Prostate gland (tissue), 2 donors: ENCODE results near the gene RNF225.

ENCODE experiments used
- POLR2A ChIP-seq: fragments of 450-650 bp; IDR thresholded peaks from one replicate; pipeline ENCODE4 v1.6.1; 2016; ENCODE audit warnings: antibody characterized with exemption, mild to moderate bottlenecking
- TF ChIP-seq, protein P1 (sequence below), 4 experiments: fragments of 200-600 bp in 2 of 4; fragments of 450-650 bp in 2 of 4; sonication (generic) in 2 of 4; IDR thresholded peaks; 1 replicate in 3 of 4; 2 replicates in 1 of 4; pipeline ENCODE4 v1.5.1; 2016 to 2019; ENCODE audit warnings: antibody characterized with exemption in 4 of 4, mild to moderate bottlenecking in 2 of 4, moderate library complexity in 2 of 4

DNA sequence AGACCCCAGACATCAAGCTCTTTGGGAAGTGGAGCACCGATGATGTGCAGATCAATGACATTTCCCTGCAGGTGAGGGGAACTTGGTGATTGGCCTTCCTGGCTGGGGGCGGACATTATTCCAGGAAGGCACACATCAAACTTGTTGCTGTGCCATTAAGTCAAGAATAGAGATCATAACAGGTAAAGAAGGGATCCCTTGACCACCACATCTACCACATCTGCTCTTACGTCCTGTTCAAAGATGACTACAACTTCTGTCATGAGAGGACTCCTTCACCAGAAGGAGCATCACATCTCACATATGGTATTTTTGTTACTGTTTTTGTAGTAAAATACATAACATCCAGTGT, 7.3 kb upstream of the RNF225 start:
- TF ChIP-seq, protein P1, sequence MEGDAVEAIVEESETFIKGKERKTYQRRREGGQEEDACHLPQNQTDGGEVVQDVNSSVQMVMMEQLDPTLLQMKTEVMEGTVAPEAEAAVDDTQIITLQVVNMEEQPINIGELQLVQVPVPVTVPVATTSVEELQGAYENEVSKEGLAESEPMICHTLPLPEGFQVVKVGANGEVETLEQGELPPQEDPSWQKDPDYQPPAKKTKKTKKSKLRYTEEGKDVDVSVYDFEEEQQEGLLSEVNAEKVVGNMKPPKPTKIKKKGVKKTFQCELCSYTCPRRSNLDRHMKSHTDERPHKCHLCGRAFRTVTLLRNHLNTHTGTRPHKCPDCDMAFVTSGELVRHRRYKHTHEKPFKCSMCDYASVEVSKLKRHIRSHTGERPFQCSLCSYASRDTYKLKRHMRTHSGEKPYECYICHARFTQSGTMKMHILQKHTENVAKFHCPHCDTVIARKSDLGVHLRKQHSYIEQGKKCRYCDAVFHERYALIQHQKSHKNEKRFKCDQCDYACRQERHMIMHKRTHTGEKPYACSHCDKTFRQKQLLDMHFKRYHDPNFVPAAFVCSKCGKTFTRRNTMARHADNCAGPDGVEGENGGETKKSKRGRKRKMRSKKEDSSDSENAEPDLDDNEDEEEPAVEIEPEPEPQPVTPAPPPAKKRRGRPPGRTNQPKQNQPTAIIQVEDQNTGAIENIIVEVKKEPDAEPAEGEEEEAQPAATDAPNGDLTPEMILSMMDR (IDR thresholded peaks at IDR 0.05), result no peak
- no peak for TF ChIP-seq POLR2A
